DOHH2 (cell line): Measurements from ENCODE around the gene ZG16.

ENCODE experiments used
- EZH2phosphoT487 ChIP-seq: fragments of 200-600 bp; sonication (generic); IDR thresholded peaks from 2 replicates; pipeline ENCODE4 v1.6.1; 2017; ENCODE audit warnings: borderline replicate concordance, mild to moderate bottlenecking, antibody characterized with exemption, low read length, moderate library complexity, mixed read lengths
- TF ChIP-seq, protein P1 (sequence below): fragments of 200-600 bp; sonication (generic); IDR thresholded peaks from one replicate; pipeline ENCODE4 v1.5.1; 2014; ENCODE audit warnings: antibody characterized with exemption, mild to moderate bottlenecking, low read depth, low read length; ENCODE audit not compliant: poor library complexity, severe bottlenecking

DNA sequence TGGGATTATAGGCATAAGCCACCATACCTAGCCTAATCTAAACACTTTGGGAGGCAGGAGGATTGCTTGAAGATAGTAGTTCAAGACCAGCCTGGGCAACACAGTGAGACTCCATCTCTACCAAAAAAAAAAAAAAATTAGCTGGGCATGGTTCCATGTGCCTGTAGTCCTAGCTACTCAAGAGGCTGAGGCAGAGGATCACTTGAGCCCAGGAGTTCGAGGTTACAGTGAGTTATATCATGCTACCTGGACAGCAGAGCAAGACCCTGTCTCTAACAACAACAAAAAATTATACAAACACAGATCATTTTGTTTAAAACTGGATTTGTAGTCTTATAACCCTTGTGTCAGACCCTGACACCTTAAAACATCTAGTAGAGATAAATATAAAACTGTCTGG lies 24.5 kb upstream of the ZG16 start:
- TF ChIP-seq, protein P1, sequence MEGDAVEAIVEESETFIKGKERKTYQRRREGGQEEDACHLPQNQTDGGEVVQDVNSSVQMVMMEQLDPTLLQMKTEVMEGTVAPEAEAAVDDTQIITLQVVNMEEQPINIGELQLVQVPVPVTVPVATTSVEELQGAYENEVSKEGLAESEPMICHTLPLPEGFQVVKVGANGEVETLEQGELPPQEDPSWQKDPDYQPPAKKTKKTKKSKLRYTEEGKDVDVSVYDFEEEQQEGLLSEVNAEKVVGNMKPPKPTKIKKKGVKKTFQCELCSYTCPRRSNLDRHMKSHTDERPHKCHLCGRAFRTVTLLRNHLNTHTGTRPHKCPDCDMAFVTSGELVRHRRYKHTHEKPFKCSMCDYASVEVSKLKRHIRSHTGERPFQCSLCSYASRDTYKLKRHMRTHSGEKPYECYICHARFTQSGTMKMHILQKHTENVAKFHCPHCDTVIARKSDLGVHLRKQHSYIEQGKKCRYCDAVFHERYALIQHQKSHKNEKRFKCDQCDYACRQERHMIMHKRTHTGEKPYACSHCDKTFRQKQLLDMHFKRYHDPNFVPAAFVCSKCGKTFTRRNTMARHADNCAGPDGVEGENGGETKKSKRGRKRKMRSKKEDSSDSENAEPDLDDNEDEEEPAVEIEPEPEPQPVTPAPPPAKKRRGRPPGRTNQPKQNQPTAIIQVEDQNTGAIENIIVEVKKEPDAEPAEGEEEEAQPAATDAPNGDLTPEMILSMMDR, result no peak
- no peak for TF ChIP-seq EZH2phosphoT487
